ENCODE measurements around the gene CADM2.
"Not testable (repeated sequence)": the region's sequence is repeated elsewhere in the genome, so short reads cannot be mapped to it uniquely, and the experiment has no call there.

- not testable (repeated sequence) for TF ChIP-seq EP300 (IDR thresholded peaks at IDR 0.05)
- TF ChIP-seq, protein P1, sequence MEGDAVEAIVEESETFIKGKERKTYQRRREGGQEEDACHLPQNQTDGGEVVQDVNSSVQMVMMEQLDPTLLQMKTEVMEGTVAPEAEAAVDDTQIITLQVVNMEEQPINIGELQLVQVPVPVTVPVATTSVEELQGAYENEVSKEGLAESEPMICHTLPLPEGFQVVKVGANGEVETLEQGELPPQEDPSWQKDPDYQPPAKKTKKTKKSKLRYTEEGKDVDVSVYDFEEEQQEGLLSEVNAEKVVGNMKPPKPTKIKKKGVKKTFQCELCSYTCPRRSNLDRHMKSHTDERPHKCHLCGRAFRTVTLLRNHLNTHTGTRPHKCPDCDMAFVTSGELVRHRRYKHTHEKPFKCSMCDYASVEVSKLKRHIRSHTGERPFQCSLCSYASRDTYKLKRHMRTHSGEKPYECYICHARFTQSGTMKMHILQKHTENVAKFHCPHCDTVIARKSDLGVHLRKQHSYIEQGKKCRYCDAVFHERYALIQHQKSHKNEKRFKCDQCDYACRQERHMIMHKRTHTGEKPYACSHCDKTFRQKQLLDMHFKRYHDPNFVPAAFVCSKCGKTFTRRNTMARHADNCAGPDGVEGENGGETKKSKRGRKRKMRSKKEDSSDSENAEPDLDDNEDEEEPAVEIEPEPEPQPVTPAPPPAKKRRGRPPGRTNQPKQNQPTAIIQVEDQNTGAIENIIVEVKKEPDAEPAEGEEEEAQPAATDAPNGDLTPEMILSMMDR (IDR thresholded peaks at IDR 0.05): not testable (repeated sequence)
Observed at GRCh38 chr3:85708325-85708724, 749.5 kb downstream of the CADM2 start.

Data from upper lobe of left lung (tissue), 4 donors.